H9 (cell line): ENCODE measurements around the gene GALNT17. TPM values are rescaled to one million over a fixed set of nuclear protein-coding genes. Genes with fewer than 3 reads are reported as not detected.

Source experiments
- DNase-seq: peaks from one replicate; pipeline ENCODE4 v3.0.0-alpha.2; 2017
- H2AFZ ChIP-seq: one replicate; pipeline ENCODE4 v1.6.1; 2013; ENCODE audit warnings: mild to moderate bottlenecking, low read length, control low read depth, moderate library complexity
- H2AK5ac ChIP-seq: 2 replicates; pipeline ENCODE4 v1.6.1; 2013; ENCODE audit warnings: low read length, control low read depth, mixed read lengths; ENCODE audit not compliant: insufficient read length
- H2BK120ac ChIP-seq: one replicate; pipeline ENCODE4 v1.6.1; 2013; ENCODE audit warnings: low read depth, mild to moderate bottlenecking, low read length, control low read depth, inconsistent platforms; ENCODE audit not compliant: poor library complexity, severe bottlenecking
- H2BK12ac ChIP-seq: 2 replicates; pipeline ENCODE4 v1.6.1; 2013; ENCODE audit warnings: low read length, control low read depth, mixed read lengths, low read depth; ENCODE audit not compliant: insufficient read length
- H2BK15ac ChIP-seq: 2 replicates; pipeline ENCODE4 v1.6.1; 2013; ENCODE audit warnings: low read depth, low read length, control low read depth
- H2BK20ac ChIP-seq: one replicate; pipeline ENCODE4 v1.6.1; 2013; ENCODE audit warnings: low read depth, mild to moderate bottlenecking, low read length, control low read depth, inconsistent platforms; ENCODE audit not compliant: poor library complexity, severe bottlenecking
- H2BK5ac ChIP-seq: 2 replicates; pipeline ENCODE4 v1.6.1; 2013; ENCODE audit warnings: low read length, control low read depth, mixed read lengths; ENCODE audit not compliant: insufficient read length
- H3K14ac ChIP-seq: 2 replicates; pipeline ENCODE4 v1.6.1; 2013; ENCODE audit warnings: low read length, control low read depth; ENCODE audit not compliant: insufficient read depth
- H3K18ac ChIP-seq: 2 replicates; pipeline ENCODE4 v1.6.1; 2013; ENCODE audit warnings: low read depth, mild to moderate bottlenecking, mixed read lengths, low read length, control low read depth; ENCODE audit not compliant: insufficient read length
- H3K23ac ChIP-seq: 2 replicates; pipeline ENCODE4 v1.6.1; 2013; ENCODE audit warnings: low read length, control low read depth, mixed read lengths, low read depth; ENCODE audit not compliant: insufficient read length
- H3K23me2 ChIP-seq: 2 replicates; pipeline ENCODE4 v1.6.1; 2013; ENCODE audit warnings: low read depth, mild to moderate bottlenecking, mixed read lengths, low read length, control low read depth; ENCODE audit not compliant: insufficient read length, poor library complexity, severe bottlenecking
- H3K27ac ChIP-seq: 2 replicates; pipeline ENCODE4 v1.5.1; 2013; ENCODE audit warnings: low read length, control low read depth, mixed read lengths, low read depth; ENCODE audit not compliant: insufficient read length
- H3K27me3 ChIP-seq: 2 replicates; pipeline ENCODE4 v1.6.1; 2013; ENCODE audit warnings: low read length, control low read depth, inconsistent platforms; ENCODE audit not compliant: insufficient read depth
- H3K4ac ChIP-seq: 2 replicates; pipeline ENCODE4 v1.6.1; 2013; ENCODE audit warnings: low read depth, mild to moderate bottlenecking, control low read depth, inconsistent platforms, low read length, moderate library complexity
- H3K4me1 ChIP-seq: 2 replicates; pipeline ENCODE4 v1.6.1; 2013; ENCODE audit warnings: low read length, control low read depth, inconsistent platforms; ENCODE audit not compliant: insufficient read depth
- H3K4me2 ChIP-seq: 2 replicates; pipeline ENCODE4 v1.6.1; 2013; ENCODE audit warnings: low read length, control low read depth, mixed read lengths; ENCODE audit not compliant: insufficient read length, insufficient read depth
- H3K56ac ChIP-seq: 2 replicates; pipeline ENCODE4 v1.6.1; 2013; ENCODE audit warnings: low read depth, mild to moderate bottlenecking, mixed read lengths, low read length, control low read depth; ENCODE audit not compliant: insufficient read length
- H3K79me1 ChIP-seq: 2 replicates; pipeline ENCODE4 v1.6.1; 2013; ENCODE audit warnings: low read depth, mild to moderate bottlenecking, moderate library complexity, low read length, control low read depth, inconsistent platforms; ENCODE audit not compliant: insufficient read depth, poor library complexity, severe bottlenecking
- H3K79me2 ChIP-seq: 2 replicates; pipeline ENCODE4 v1.6.1; 2013; ENCODE audit warnings: low read length, control low read depth, inconsistent platforms; ENCODE audit not compliant: insufficient read depth
- H3K9ac ChIP-seq: 2 replicates; pipeline ENCODE4 v1.6.1; 2013; ENCODE audit warnings: low read length, control low read depth, mixed read lengths; ENCODE audit not compliant: insufficient read length; ENCODE audit errors: extremely low read depth
- H3K9me3 ChIP-seq: one replicate; pipeline ENCODE4 v1.6.1; 2013; ENCODE audit warnings: low read depth, low read length, inconsistent platforms; ENCODE audit not compliant: control insufficient read depth
- H3T11ph ChIP-seq: one replicate; pipeline ENCODE4 v1.6.1; 2013; ENCODE audit warnings: mild to moderate bottlenecking, low read length, control low read depth, inconsistent platforms
- H4K20me1 ChIP-seq: one replicate; pipeline ENCODE4 v1.6.1; 2013; ENCODE audit not compliant: control insufficient read depth, insufficient read length, insufficient read depth
- H4K5ac ChIP-seq: 2 replicates; pipeline ENCODE4 v1.6.1; 2013; ENCODE audit warnings: low read depth, mild to moderate bottlenecking, mixed read lengths, low read length, control low read depth; ENCODE audit not compliant: insufficient read length
- H4K8ac ChIP-seq: replicated peaks from 2 replicates; pipeline ENCODE4 v1.6.1; 2013; ENCODE audit warnings: low read length, control low read depth, mixed read lengths, low read depth; ENCODE audit not compliant: insufficient read length
- H4K91ac ChIP-seq: 2 replicates; pipeline ENCODE4 v1.6.1; 2013; ENCODE audit warnings: low read depth, mild to moderate bottlenecking, moderate library complexity, mixed read lengths, low read length, control low read depth; ENCODE audit not compliant: insufficient read length
- H3K27ac Mint-ChIP-seq, 3 experiments: 2 replicates in 2 of 3; 3 replicates in 1 of 3; pipeline ENCODE4 v1.8.0; 2020 to 2021; ENCODE audit warnings: mixed read lengths in 3 of 3, mild to moderate bottlenecking in 1 of 3, moderate library complexity in 1 of 3
- H3K27me3 Mint-ChIP-seq: 2 replicates; pipeline ENCODE4 v1.8.0; 2021; ENCODE audit warnings: low read depth, mild to moderate bottlenecking, moderate library complexity, mixed read lengths
- H3K36me3 Mint-ChIP-seq, 3 experiments: 2 replicates in 2 of 3; 3 replicates in 1 of 3; pipeline ENCODE4 v1.8.0; 2020 to 2021; ENCODE audit warnings: low read depth in 3 of 3, mixed read lengths in 3 of 3; ENCODE audit not compliant: insufficient read depth in 1 of 3
- H3K4me1 Mint-ChIP-seq, 2 experiments: 2 replicates each; pipeline ENCODE4 v1.8.0; 2020; ENCODE audit warnings: mixed read lengths in 2 of 2
- H3K4me3 Mint-ChIP-seq, 2 experiments: 2 replicates in 1 of 2; 3 replicates in 1 of 2; pipeline ENCODE4 v1.8.0; 2020 to 2021; ENCODE audit warnings: mild to moderate bottlenecking in 2 of 2, mixed read lengths in 2 of 2, moderate library complexity in 1 of 2
- H3K9me3 Mint-ChIP-seq, 2 experiments: 2 replicates in 1 of 2; 3 replicates in 1 of 2; pipeline ENCODE4 v1.8.0; 2020; ENCODE audit warnings: mild to moderate bottlenecking in 2 of 2, mixed read lengths in 2 of 2, moderate library complexity in 1 of 2
- WGBS: extraction: QIAGEN DNeasy Blood & Tissue Kit; methylation state at CpG from one replicate; pipeline ENCODE4 v1.1.7; 2013; ENCODE audit warnings: missing lambda C conversion rate, low lambda C conversion rate, mixed read lengths; ENCODE audit not compliant: insufficient read length; ENCODE audit errors: extremely low coverage; 5-methylcytosine and 5-hydroxymethylcytosine counted together
- total RNA-seq: library from RNA; stranded (reverse); gene quantifications from 2 replicates; pipeline ENCODE4 v1.2.1, GENCODE V29; 2021
- TF ChIP-seq, protein P1 (sequence below): fragments of 200-600 bp; sonication (generic); conservative IDR thresholded peaks from 3 replicates; pipeline ENCODE4 v1.8.0; 2021; ENCODE audit warnings: antibody characterized with exemption, mild to moderate bottlenecking

GALNT17 gene
- total RNA-seq, 1 experiment from 2014 or later = 43.2 TPM

DNA sequence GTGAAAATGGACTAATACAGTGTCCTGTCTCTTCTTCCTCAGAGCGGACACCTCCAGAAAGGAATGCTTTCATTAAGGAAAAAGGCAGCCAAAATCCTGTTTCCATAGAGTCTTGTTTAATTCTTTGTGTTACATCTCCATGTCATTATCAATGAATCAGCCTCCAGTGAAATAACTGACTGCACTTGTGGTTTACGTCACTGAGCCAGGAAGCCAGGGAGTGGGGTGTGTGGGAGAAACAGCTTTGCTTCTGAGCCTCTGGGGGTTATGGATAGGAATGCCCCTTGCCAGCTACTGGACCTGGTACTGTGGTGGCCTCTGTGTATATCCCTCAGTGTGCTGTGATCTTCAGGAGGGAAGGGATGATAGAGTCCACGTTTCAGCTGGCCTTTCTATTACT lies 416.8 kb downstream of the GALNT17 start:
- Histone ChIP-seq H3K56ac (no peak overlapping the region), H4K5ac (no peak overlapping the region), H3K79me2 (no peaks in the 10 kb centered on the region), H2AK5ac (no peak overlapping the region), H4K8ac (no peak overlapping the region), H2BK20ac (no peak overlapping the region), H3K23ac (no peak overlapping the region), H3K9ac (no peak overlapping the region), H3K4ac (no peak overlapping the region), H4K20me1 (no peaks in the 10 kb centered on the region), H2BK120ac (no peak overlapping the region), H3K23me2 (no peaks in the 10 kb centered on the region), H3K4me2 (no peak overlapping the region), H3K27ac (no peak overlapping the region), H2BK15ac (no peak overlapping the region), H3K18ac (no peak overlapping the region), H3K79me1 (no peaks in the 10 kb centered on the region), H2BK12ac (no peak overlapping the region), H2BK5ac (no peak overlapping the region), H3K14ac (no peak overlapping the region), H2AFZ (no peak overlapping the region), H3T11ph (no peak overlapping the region), H3K27me3 (no peaks in the 10 kb centered on the region), H3K9me3 (no peaks in the 10 kb centered on the region), H4K91ac (no peak overlapping the region), H3K4me1 (no peaks in the 10 kb centered on the region)
- no peak overlapping the region for H3K4me3 Mint-ChIP-seq
- H3K27me3 Mint-ChIP-seq = no peaks in the 10 kb centered on the region
- H3K27ac Mint-ChIP-seq = peak overlapping the region in 1 of 3 experiments; percentile 19; a peak in 3 of 7 replicates
- peaks cover 23 to 37% (median 30%) of the 10 kb centered on the region in 3 experiments for H3K36me3 Mint-ChIP-seq
- no peaks in the 10 kb centered on the region for H3K4me1 Mint-ChIP-seq
- no CpG with 5 or more reads among the region's 3 CpGs for WGBS
- peaks cover 11 to 27% of the 10 kb centered on the region in 2 experiments for H3K9me3 Mint-ChIP-seq
- DNase-seq = no peak
- TF ChIP-seq, protein P1, sequence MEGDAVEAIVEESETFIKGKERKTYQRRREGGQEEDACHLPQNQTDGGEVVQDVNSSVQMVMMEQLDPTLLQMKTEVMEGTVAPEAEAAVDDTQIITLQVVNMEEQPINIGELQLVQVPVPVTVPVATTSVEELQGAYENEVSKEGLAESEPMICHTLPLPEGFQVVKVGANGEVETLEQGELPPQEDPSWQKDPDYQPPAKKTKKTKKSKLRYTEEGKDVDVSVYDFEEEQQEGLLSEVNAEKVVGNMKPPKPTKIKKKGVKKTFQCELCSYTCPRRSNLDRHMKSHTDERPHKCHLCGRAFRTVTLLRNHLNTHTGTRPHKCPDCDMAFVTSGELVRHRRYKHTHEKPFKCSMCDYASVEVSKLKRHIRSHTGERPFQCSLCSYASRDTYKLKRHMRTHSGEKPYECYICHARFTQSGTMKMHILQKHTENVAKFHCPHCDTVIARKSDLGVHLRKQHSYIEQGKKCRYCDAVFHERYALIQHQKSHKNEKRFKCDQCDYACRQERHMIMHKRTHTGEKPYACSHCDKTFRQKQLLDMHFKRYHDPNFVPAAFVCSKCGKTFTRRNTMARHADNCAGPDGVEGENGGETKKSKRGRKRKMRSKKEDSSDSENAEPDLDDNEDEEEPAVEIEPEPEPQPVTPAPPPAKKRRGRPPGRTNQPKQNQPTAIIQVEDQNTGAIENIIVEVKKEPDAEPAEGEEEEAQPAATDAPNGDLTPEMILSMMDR = no peak
